KOPT-K1 (cell line): ENCODE measurements around the gene SCG3.

Experiments
- H3K27ac ChIP-seq: fragments of 200-600 bp; sonication (generic); 2 replicates; pipeline ENCODE4 v1.5.1; 2016; ENCODE audit warnings: antibody characterized with exemption, mild to moderate bottlenecking, low read depth, low read length; ENCODE audit not compliant: poor library complexity, severe bottlenecking
- H3K36me3 ChIP-seq: fragments of 200-600 bp; sonication (generic); 2 replicates; pipeline ENCODE4 v1.5.1; 2017; ENCODE audit warnings: antibody characterized with exemption, mild to moderate bottlenecking, low read length, moderate library complexity; ENCODE audit not compliant: insufficient read depth
- H3K9me3 ChIP-seq: fragments of 200-600 bp; sonication (generic); 2 replicates; pipeline ENCODE4 v1.5.1; 2017; ENCODE audit warnings: antibody characterized with exemption, low read length, mild to moderate bottlenecking; ENCODE audit not compliant: insufficient read depth, poor library complexity, severe bottlenecking

Gene SCG3

DNA sequence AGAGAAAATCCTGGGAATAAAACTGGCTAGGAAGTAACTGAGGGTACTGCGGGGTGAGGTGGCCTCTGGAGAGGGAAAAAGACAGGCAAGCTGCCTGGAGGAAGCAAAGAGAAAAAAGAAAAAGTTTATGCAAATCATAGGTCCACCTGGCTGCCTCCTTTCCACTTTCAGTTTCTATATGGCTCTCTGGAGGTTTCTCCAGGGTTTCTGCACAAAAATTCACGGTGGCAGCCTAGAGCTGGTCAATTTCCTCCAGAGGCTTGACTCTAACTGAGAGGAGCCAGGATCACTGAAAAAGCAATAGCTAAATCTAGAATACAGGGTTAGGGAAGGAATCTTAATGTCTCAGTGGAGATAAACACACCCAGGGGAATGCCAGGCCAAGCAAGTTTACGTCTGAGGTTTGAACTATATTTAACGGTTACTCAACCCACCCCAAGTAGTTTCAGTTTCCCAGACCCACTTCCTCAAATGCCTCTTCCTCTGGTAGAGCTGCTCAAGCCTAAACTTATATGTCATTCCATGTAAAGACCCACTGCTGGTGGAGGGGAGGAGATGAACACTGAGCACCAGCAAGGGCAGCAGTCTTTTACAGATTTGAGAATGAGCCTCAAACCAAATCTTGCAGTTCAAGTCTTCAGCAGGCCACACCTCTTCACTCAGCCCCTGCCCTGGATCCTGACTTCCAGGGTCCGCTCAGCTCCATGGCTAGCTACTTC lies 50.4 kb downstream of the SCG3 start:
- 0 out of 2 replicates have a peak, but pooled peaks cover 9% of the 10 kb centered on the region for H3K36me3 ChIP-seq
- peak overlapping the region; percentile 93 for H3K27ac ChIP-seq
- H3K9me3 ChIP-seq, result no peaks in the 10 kb centered on the region

DNA sequence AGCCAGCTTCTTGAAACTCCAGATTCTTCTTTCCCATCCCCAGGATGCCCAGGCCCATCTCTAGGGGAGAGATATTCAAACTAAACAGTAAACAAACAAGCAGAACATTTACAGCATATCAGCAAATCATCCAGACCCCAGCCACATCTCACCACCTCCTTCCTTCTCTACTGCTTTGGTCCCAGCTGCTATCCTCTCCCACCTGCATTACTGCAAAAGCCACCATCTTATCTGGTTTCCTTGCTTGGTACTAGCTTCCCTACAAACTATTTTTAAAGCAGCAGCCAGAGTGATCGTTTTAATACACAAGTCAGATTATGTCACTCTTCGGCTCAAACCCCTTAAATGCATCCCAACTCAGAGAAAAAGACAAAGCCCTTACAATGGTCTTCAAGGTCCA lies 51.3 kb downstream of the SCG3 start:
- no peaks in the 10 kb centered on the region for H3K9me3 ChIP-seq
- H3K27ac ChIP-seq, result peak overlapping the region; percentile 93

DNA sequence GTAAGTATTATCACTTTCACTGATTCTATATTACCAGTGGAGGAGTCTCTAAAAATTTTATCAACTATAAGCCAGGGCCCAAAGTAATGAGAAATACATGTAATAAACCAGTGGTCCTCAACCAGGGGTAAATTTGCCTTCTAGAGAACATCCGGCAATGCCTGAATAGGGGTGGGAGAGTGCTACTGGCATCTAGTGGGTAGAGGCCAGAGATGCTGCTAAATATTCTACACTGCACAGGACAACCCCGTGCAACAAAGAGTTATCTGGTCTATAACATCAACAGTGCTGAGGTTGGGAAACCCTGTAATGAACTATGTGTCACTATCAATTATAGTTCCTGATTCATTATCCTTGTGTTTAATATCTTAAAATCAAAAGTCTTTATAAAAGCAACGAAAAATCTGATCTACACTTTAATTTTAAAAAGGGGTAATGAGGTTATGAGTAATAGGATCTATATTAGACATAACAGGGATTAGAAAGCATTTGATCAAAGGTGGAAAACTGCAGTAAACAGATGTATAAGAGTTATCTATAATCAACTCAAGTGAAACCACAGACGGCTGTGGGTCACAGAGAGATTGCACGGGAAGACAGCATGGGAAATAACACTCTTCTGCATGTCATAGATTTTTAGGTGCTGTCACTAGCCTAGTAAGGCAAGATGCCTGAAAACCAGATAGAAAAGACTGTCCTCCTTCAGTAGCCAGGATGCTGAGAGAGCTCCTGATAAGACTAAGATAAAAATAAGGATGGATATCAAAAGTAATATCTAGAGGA lies 54.1 kb downstream of the SCG3 start:
- Histone ChIP-seq H3K36me3 (0 out of 2 replicates have a peak, but pooled peaks cover 1% of the 10 kb centered on the region), H3K27ac (peak overlapping the region; percentile 83), H3K9me3 (no peaks in the 10 kb centered on the region)

More for the DNA sequence above, 51.3 kb downstream of the SCG3 start:
- H3K36me3 ChIP-seq, result 0 out of 2 replicates have a peak, but pooled peaks cover 9% of the 10 kb centered on the region

DNA sequence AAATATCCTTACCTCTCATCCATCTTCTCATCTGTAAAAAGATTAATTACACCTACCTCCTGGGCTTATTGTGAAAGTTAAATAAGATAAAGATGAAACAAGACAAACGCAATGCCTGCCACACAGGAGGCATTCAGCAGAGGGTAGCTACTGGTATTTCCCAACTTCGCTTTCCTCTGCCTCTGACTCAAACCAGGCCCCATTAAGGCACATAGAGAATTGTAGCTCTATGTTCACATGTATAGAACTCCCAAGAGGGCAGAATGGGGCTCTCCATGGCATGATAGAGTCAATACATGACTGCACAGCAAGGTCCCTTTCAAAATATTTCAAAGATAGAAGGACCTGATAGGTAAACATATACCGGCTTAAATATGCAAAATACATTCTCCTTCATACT lies 54.8 kb downstream of the SCG3 start:
- H3K36me3 ChIP-seq, result no peaks in the 10 kb centered on the region
- H3K27ac ChIP-seq, result peak overlapping the region; percentile 83
- H3K9me3 ChIP-seq, result no peaks in the 10 kb centered on the region

DNA sequence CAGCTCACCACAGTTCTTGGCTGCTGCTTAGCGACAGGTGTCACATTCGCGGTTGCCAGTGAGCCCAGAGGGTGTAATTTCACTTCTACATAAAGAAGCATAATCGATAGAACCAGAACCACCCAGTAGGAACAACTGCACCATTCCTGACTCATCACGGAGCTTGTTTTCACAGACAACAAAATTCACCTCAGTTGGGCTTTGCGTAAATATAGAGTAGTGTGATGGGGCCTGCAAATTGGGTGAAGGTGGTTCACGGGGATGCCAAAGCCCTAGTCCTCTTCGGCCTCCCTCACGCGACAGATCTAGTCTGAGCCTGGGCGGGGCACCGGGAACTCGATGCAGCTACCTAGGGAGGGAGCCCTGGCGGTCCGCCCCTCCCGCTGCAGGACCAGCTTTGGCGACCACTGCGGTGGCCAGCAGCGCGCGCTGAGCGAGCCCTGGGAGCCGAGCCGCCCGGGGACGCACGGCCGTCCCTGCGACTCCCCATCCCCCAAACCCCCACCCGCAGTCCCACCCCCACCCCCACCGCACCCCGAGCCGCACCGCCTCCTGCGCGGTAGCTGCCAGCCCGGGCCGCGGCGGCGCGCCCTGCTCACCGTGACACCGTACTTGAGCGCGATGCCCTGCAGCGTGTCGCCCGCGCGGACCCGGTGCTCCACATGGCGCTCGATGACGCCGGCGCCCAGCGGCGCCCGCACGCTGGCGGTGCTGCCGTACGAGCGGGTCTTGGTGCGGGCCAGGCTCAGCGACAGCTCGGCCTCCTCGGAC lies 55.6 kb downstream of the SCG3 start:
- Histone ChIP-seq H3K27ac (peak overlapping the region; percentile 83), H3K9me3 (no peaks in the 10 kb centered on the region), H3K36me3 (no peaks in the 10 kb centered on the region)

DNA sequence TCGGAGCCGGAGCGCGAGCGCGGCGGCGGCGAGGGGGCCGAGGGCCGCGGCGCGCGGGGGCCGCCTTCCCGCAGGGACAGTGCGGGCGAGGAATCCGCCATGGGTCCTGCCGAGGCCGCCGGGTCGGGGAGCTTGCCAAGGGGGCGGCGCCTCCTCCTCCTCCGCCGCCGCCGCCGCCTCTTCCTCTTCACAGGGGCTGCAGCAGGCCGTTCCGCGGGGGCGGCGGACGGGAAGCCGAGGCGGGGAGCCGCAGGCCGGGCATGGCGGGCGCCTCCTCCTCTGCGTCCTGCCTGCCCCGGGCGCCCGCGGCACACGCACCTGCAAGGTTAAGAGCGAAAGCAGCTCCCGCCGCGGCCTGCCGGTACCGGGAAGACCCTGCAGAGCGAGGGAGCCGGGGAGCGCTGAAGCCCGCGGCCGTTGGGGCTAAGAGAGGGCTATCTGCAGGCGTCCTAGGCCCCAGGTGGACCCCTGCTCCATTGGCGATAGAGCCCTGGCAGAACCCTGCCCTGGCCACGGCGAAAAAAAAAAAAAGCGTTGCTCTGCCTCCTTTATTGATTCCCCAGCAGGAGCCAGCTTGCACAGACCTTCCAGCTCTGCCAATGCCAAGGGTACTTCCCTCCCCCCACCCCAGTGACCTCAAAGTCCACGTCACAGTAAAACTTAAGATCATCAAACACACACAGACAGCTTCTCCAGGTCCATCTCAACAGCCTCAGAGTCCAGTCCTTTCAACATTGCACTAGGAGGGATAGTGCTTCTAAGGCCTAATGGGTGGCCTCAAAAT lies 56.4 kb downstream of the SCG3 start, which contains the start of gene LYSMD2:
Gene LYSMD2 (minus strand): TSS at position 134 of the 784 bp plus-strand sequence. CDS start 33 bp downstream, at position 101.
- H3K27ac ChIP-seq, result peak within 1 kb of the TSS; percentile 83
- no peaks in the 10 kb centered on the region for H3K36me3 ChIP-seq
- H3K9me3 ChIP-seq, result no peaks in the 10 kb centered on the region

DNA sequence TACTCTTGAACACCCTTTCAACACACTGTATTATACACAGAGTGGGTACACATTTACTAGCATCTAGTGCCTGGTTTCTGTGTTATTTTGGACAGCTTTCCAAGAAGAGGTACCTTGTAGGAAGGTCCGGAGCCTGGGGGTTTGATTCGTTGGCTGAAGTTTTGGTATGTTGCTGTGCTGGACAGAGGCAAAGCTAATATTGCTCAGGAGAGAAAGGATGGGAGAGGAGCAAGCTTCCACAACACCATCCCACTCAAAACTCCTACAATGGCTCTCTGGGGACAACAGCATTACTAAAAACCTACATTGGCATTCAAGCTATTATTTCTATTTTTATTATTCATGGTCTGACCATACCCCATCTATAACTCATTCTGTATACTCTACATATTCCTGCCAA lies 57.2 kb downstream of the SCG3 start:
- H3K27ac ChIP-seq, result no peak overlapping the region
- H3K36me3 ChIP-seq, result no peaks in the 10 kb centered on the region
- H3K9me3 ChIP-seq, result no peaks in the 10 kb centered on the region

DNA sequence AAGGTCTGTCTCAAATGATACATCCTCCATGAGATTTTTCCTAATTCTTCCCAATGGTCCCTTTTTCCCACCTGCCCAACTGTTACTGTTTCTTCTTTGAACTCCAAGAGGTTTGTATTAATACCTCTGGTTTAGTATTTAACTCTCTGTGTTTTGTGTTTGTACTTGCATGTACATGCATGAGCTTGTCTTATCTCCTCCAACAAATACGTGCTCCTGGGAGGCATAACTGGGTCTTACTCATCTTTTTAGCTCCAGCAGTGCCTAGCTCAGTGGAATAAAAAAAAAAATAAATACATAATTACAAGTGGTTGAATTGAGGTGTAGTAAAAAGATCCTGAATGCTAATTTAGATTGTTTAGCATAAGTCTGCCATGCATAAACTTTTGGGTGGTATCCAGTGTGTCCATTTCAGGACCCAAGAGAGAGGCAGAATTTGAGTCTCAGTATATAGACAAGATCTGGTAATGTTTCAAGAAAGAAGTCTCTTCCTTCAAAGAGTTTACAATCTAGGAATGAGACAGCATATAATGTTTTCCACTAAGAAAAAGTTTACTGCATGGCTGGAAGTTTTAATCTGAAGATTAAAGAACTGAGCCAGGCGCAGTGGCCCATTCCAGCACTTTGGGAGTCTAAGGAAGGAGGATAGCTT lies 57.9 kb downstream of the SCG3 start:
- H3K9me3 ChIP-seq, result no peaks in the 10 kb centered on the region
- H3K27ac ChIP-seq, result no peak overlapping the region
- no peaks in the 10 kb centered on the region for H3K36me3 ChIP-seq

DNA sequence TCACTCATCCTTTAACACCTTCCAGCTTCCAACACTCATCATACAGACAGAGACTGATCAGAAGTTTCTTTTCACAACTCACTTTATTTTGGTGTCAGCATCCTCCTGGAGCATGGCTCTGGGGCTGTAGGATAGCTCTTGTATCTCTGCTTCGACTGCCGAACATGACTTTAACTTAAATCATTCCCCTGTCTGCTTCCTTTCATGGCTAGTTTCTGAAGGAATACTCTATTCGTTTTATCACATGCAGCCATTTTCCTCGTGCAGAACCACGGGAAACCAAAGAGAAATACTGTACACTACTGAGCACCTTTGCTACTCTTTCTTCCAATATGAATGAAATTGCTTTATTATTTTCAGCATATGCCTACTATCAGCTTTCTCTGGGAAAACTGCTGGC lies 68.0 kb downstream of the SCG3 start:
- Histone ChIP-seq H3K9me3 (no peaks in the 10 kb centered on the region), H3K27ac (no peak overlapping the region), H3K36me3 (no peaks in the 10 kb centered on the region)

DNA sequence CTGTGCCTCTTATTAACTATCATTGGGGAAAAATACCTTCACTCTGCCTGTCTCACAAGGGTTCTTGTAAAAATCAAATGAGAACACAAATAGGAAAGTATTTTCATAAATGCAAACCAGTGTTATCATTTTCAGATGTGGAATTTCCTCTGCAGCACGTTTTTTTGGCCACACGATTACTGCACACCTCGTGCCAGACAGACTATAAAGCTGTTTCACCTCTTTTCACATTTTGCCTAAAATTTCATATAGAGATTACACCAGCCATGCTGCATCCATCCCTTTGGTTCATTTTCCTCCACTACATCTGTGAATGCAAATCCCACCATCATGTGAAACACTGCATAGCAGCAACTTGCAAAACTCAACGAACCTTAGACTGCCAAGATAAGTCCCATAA lies 68.9 kb downstream of the SCG3 start:
- Histone ChIP-seq H3K36me3 (no peaks in the 10 kb centered on the region), H3K27ac (no peak overlapping the region), H3K9me3 (no peaks in the 10 kb centered on the region)

DNA sequence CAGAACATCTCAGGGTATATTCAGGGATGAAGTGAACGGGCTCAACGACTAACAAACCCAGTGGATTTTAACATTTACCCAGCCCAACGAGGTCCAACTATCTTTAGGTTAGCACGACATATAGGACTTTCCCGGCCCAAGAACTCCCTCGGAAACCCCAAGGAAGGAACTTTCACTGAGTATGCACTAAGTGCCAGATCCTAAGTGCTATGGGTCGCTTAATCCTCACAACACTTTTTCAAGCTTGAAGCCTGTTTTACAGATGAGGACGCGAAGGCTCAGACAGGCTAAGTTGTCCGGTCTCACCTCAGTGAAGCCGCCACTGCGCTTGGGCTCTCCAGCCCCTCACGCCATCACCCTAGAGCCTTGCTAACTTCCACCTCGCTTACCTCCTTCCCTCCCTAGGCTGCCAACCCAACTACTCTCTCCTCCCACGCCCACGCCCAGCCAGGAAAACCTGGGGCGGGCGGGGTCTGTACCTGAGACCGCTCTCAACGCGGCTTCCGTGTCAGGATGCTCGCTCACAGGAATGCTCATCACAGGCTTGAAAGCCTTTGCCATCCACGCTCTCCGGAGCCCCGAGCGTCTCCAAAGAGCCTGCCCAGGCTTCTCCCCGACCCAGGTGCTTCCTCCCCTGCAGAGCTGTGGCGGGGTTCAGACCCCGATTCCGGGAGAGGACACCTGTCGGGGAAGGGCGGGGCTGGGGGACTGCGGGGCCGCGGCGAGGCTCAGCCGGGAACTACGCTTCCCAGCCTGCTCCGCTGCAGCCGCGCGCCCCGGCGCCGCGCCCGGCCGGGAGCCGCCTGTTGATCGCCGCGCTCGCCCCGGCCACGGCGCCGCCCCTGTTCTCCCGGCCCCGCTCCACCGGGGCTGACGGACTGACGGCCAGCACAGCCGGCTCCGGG lies 69.7 kb downstream of the SCG3 start, which contains the start of gene TMOD2:
Gene TMOD2 (plus strand): TSS at position 806 of the 905 bp plus-strand sequence. CDS start 14,845 bp downstream, outside the sequence.
- peak within 1 kb of the TSS; percentile 37 for H3K27ac ChIP-seq

DNA sequence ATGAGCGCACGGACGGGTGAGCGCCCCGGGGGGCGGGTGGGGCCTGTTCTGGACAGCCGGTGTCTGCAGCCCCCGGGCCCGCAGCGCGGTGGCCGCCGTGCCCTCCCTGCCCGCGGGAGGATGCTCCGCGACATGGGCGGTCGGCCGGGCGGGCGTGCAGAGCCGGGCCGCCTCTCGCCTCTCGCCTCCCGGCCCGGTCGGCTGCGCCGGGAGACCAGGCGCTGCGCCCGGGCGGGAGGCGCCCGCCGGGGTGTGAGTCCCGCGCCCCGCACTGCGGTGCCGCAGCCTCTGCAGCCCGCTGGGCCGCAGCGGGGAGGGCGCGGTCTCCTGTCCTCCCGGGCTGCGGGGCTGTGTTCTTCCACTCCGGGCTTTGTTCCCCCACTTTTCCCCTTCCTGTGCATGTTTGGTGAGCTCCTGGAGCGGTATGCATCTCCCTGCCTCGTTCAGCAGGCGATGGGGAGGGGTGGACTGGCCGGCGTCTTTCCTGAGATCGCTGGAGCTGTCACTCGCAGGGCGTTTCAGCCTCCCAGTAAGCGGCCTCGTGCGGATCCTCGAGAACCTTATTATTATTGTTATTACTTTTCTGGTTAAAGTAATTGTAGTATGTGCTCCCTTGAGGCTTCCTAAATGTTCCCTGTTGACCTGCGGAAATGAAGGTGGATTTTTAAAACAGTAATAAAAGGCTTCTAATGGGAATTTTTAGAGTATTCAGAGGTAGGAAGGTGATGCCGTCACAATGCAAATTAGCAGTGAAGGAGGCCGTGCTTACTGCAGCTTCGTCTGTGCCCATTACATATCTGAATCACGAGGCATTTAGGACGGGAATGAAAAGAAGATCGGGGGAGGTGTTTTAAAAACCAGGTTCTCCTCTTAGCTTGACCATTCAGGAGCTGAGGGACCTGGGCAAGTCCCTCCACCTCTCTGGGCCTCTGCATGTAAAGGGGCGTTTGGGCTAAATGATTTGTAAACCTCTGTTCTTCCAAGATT lies 70.7 kb downstream of the SCG3 start:
- Histone ChIP-seq H3K36me3 (no peaks in the 10 kb centered on the region), H3K9me3 (no peaks in the 10 kb centered on the region), H3K27ac (peak overlapping the region; percentile 37)

More for the DNA sequence above, 69.7 kb downstream of the SCG3 start, which contains the start of gene TMOD2:
- H3K9me3 ChIP-seq, result no peaks in the 10 kb centered on the region
- H3K36me3 ChIP-seq, result no peaks in the 10 kb centered on the region
